SK-N-MC (cell line): ENCODE measurements around the gene FAM50A.
"Not testable (repeated sequence)": the region's sequence is repeated elsewhere in the genome, so short reads cannot be mapped to it uniquely, and the experiment has no call there.

ENCODE experiments used
- DNase-seq: peaks from one replicate; pipeline ENCODE4 v3.0.0-alpha.2; 2011; ENCODE audit warnings: low read depth, low spot score
- H3K27ac ChIP-seq: fragments of 200-600 bp; sonication (generic); 2 replicates; pipeline ENCODE4 v1.5.1; 2016; ENCODE audit warnings: mixed run types
- H3K36me3 ChIP-seq: fragments of 200-600 bp; sonication (generic); 2 replicates; pipeline ENCODE4 v1.6.1; 2017; ENCODE audit warnings: antibody characterized with exemption, low read length, mixed read lengths; ENCODE audit not compliant: insufficient read depth
- H3K4me3 ChIP-seq: fragments of 200-600 bp; sonication (generic); 2 replicates; pipeline ENCODE4 v1.5.1; 2016
- H3K9ac ChIP-seq: fragments of 200-600 bp; sonication (generic); 2 replicates; pipeline ENCODE4 v1.8.0; 2017; ENCODE audit warnings: mixed run types, mixed read lengths; ENCODE audit not compliant: insufficient read length
- H3K9me3 ChIP-seq: fragments of 200-600 bp; sonication (generic); 2 replicates; pipeline ENCODE4 v1.6.1; 2017; ENCODE audit warnings: low read depth, mild to moderate bottlenecking, antibody characterized with exemption, low read length, moderate library complexity, mixed read lengths
- EZH2 ChIP-seq: fragments of 200-600 bp; sonication (generic); IDR thresholded peaks from one replicate; pipeline ENCODE4 v1.6.1; 2017; ENCODE audit warnings: antibody characterized with exemption
- FOXP2 ChIP-seq: optimal IDR thresholded peaks from 2 replicates; pipeline ENCODE3; 2011; ENCODE audit warnings: mild to moderate bottlenecking, moderate library complexity; ENCODE audit not compliant: insufficient read depth; ENCODE audit errors: extremely low read length, control extremely low read depth
- POLR2AphosphoS5 ChIP-seq: IDR thresholded peaks from 2 replicates; pipeline ENCODE4 v1.6.1; 2012; ENCODE audit warnings: mild to moderate bottlenecking, low read depth, low read length, borderline replicate concordance

FAM50A gene

DNA sequence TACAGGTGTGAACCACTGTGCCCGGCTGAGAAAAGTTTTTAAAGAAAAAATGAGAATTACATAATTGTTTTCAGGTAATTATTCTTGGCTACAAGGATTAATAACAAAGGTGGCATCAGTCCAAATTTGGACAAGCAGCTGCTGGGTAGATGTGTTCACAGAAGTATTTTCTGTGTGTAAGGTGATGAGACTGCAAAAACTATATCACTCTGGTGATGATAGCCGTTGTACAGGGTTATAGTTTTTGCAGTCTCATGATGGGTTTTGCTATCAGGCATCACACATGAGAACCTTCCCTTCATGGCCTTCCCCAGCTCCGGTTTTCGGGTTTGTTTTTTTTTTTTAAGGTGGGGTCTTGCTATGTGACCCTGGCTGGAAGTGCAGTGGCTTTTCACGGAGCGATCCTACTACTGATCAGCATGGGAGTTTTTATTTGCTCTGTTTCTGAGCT is 51.6 kb downstream of the FAM50A start:
- H3K4me3 ChIP-seq = no peak overlapping the region
- no peak overlapping the region for H3K27ac ChIP-seq
- no peaks in the 10 kb centered on the region for H3K9me3 ChIP-seq
- TF ChIP-seq POLR2AphosphoS5 (no peak), FOXP2 (no peak), EZH2 (no peak)
- H3K36me3 ChIP-seq = no peaks in the 10 kb centered on the region
- no peak for DNase-seq
- no peak overlapping the region for H3K9ac ChIP-seq

DNA sequence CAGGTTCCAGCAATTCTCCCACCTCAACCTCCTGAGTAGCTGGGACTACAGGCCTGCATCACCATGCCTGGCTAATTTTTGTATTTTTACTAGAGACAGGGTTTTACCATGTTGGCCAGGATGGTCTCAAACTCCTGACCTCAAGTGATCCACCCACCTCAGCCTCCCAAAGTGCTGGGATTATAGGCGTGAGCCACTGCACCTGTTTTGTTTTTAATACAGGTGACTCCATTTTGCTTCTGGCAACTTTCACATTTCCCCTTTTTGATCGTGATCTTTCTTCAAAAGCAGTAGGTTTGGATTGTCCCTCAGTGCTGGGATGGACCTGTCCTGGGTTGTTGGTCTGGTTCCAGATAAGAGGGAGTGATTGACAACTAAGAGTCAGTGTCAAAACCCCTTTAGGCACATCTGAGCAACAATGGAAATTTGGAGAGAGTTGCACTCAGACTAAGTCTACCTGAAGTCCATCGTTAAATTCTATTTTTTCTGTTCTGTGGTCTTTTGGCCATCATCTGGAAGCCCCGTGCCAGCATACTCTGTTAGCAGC is 52.7 kb downstream of the FAM50A start:
- H3K4me3 ChIP-seq, H3K27ac ChIP-seq, H3K9ac ChIP-seq, DNase-seq, H3K36me3 ChIP-seq, H3K9me3 ChIP-seq: not testable (repeated sequence)
